Measurements from ENCODE around the gene ALX4. TPM values are rescaled to one million over a fixed set of nuclear protein-coding genes. Genes with fewer than 3 reads are reported as not detected.

The ALX4 gene
- total RNA-seq, 1 donor from 2014 or later, result not detected

DNA sequence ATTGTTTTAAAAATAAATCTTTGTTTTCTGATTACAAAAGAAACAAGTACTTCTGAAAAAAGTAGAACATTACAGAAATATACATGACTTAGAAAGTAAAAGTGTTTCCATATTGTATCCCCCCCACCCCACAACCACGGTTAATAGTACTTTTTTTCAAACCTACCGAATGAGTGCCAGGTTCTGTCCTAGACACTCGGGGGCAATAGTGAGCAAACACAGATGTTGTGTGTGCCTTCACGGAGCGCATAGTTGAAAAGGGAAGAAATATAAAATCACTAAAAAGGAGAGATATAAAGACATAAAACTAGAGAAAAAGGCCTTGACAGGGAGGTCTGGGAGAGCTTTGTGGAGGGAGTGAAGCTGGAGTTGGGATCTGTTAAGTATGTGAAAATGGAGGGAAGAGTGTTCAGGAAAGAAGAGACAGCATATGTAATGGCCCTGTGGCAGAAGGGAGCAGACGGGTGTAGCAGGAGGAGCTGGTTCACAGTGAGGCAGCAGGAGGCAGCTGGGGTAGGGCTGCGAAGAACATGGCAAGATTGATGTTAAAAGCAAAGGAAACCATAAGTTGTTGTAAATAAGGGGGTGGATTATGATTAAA, 42.1 kb upstream of the ALX4 start:
- Mint-ChIP-seq H3K27me3 (peaks cover 13% of the 10 kb centered on the region), H3K27ac (no peak overlapping the region), H3K4me1 (ENCODE audit: low read depth) (no peaks in the 10 kb centered on the region), H3K4me3 (ENCODE audit: low read depth) (no peak overlapping the region), H3K36me3 (ENCODE audit: insufficient read depth) (no peaks in the 10 kb centered on the region), H3K9me3 (ENCODE audit: low read depth) (no peaks in the 10 kb centered on the region)
- no peak for DNase-seq (ENCODE audit: low spot score, unreplicated experiment)
- TF ChIP-seq, protein P1, sequence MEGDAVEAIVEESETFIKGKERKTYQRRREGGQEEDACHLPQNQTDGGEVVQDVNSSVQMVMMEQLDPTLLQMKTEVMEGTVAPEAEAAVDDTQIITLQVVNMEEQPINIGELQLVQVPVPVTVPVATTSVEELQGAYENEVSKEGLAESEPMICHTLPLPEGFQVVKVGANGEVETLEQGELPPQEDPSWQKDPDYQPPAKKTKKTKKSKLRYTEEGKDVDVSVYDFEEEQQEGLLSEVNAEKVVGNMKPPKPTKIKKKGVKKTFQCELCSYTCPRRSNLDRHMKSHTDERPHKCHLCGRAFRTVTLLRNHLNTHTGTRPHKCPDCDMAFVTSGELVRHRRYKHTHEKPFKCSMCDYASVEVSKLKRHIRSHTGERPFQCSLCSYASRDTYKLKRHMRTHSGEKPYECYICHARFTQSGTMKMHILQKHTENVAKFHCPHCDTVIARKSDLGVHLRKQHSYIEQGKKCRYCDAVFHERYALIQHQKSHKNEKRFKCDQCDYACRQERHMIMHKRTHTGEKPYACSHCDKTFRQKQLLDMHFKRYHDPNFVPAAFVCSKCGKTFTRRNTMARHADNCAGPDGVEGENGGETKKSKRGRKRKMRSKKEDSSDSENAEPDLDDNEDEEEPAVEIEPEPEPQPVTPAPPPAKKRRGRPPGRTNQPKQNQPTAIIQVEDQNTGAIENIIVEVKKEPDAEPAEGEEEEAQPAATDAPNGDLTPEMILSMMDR (IDR thresholded peaks at IDR 0.05; ENCODE audit: unreplicated experiment), result peak; percentile 15

- TF ChIP-seq, protein P1 (IDR thresholded peaks at IDR 0.05; ENCODE audit: unreplicated experiment), result no peak
- H3K36me3 Mint-ChIP-seq (ENCODE audit: insufficient read depth), result no peaks in the 10 kb centered on the region
- no peak for DNase-seq (ENCODE audit: low spot score, unreplicated experiment)
- H3K27me3 Mint-ChIP-seq, result peaks cover 19% of the 10 kb centered on the region
- H3K4me3 Mint-ChIP-seq (ENCODE audit: low read depth), result no peak overlapping the region
- no peak overlapping the region for H3K27ac Mint-ChIP-seq
- no peaks in the 10 kb centered on the region for H3K4me1 Mint-ChIP-seq (ENCODE audit: low read depth)
- no peaks in the 10 kb centered on the region for H3K9me3 Mint-ChIP-seq (ENCODE audit: low read depth)
Measured at GRCh38 chr11:44351006-44351660, 41.2 kb upstream of the ALX4 start.

GRCh38 chr11:44349328-44349727, 39.4 kb upstream of the ALX4 start:
- H3K9me3 Mint-ChIP-seq (ENCODE audit: low read depth), result no peaks in the 10 kb centered on the region
- no peak overlapping the region for H3K27ac Mint-ChIP-seq
- TF ChIP-seq, protein P1 (IDR thresholded peaks at IDR 0.05; ENCODE audit: unreplicated experiment), result no peak
- peaks cover 23% of the 10 kb centered on the region for H3K27me3 Mint-ChIP-seq
- H3K4me3 Mint-ChIP-seq (ENCODE audit: low read depth), result no peak overlapping the region
- H3K36me3 Mint-ChIP-seq (ENCODE audit: insufficient read depth), result no peaks in the 10 kb centered on the region
- no peaks in the 10 kb centered on the region for H3K4me1 Mint-ChIP-seq (ENCODE audit: low read depth)
- no peak for DNase-seq (ENCODE audit: low spot score, unreplicated experiment)

- Mint-ChIP-seq H3K36me3 (ENCODE audit: insufficient read depth) (no peaks in the 10 kb centered on the region), H3K27ac (no peak overlapping the region), H3K27me3 (peaks cover 26% of the 10 kb centered on the region), H3K4me1 (ENCODE audit: low read depth) (no peaks in the 10 kb centered on the region), H3K9me3 (ENCODE audit: low read depth) (no peaks in the 10 kb centered on the region), H3K4me3 (ENCODE audit: low read depth) (no peak overlapping the region)
- DNase-seq (ENCODE audit: low spot score, unreplicated experiment), result no peak
- TF ChIP-seq, protein P1 (IDR thresholded peaks at IDR 0.05; ENCODE audit: unreplicated experiment), result no peak
Measured at GRCh38 chr11:44348721-44349120, 38.8 kb upstream of the ALX4 start.

- DNase-seq (ENCODE audit: low spot score, unreplicated experiment), result no peak
- TF ChIP-seq, protein P1 (IDR thresholded peaks at IDR 0.05; ENCODE audit: unreplicated experiment), result no peak
- H3K4me1 Mint-ChIP-seq (ENCODE audit: low read depth), result no peaks in the 10 kb centered on the region
- no peak overlapping the region for H3K4me3 Mint-ChIP-seq (ENCODE audit: low read depth)
- H3K27me3 Mint-ChIP-seq, result peaks cover 26% of the 10 kb centered on the region
- H3K27ac Mint-ChIP-seq, result no peak overlapping the region
- H3K36me3 Mint-ChIP-seq (ENCODE audit: insufficient read depth), result no peaks in the 10 kb centered on the region
- H3K9me3 Mint-ChIP-seq (ENCODE audit: low read depth), result no peaks in the 10 kb centered on the region
Measured at GRCh38 chr11:44348114-44348513, 38.2 kb upstream of the ALX4 start.
